ENCODE data around the gene IL13RA1. TPM values are rescaled to one million over a fixed set of nuclear protein-coding genes. Genes with fewer than 3 reads are reported as not detected.

IL13RA1 gene
- total and polyA plus RNA-seq, 10 of the 15 experiments (the other 5 are each of a cell fraction or from before 2014, with no cell fraction given), result 2.3 to 14.2 (median 8.4) TPM

GRCh38 chrX:118823263-118824172 is 96.1 kb downstream of the IL13RA1 start, which contains the start of gene ZCCHC12 (continued):
- TF ChIP-seq SUPT20H (IDR thresholded peaks at IDR 0.05; ENCODE audit: borderline replicate concordance, control insufficient read depth, low read depth, low read length) (no peak), ATF7 (IDR thresholded peaks at IDR 0.05; ENCODE audit: low read depth) (no peak), NR2C2 (IDR thresholded peaks at IDR 0.05; ENCODE audit: borderline replicate concordance, control insufficient read depth, insufficient read length, low read depth) (no peak), PKNOX1 (IDR thresholded peaks at IDR 0.05) (peak; percentile 35; the same call in 1 of the 2 replicates), NFYB (IDR thresholded peaks at IDR 0.05; ENCODE audit: insufficient read depth, low read depth, low read length) (peak; percentile 47; the same call in 1 of the 2 replicates), TARDBP (IDR thresholded peaks at IDR 0.05; ENCODE audit: borderline replicate concordance) (no peak), GATAD2B (conservative IDR thresholded peaks at IDR 0.05; ENCODE audit: low read depth) (no peak), USF2 (IDR thresholded peaks at IDR 0.05; ENCODE audit: borderline replicate concordance, low read depth, low read length) (no peak), REST (IDR thresholded peaks at IDR 0.05; ENCODE audit: low read depth, low read length) (no peak), EGR1 (IDR thresholded peaks at IDR 0.05; ENCODE audit: borderline replicate concordance in 1 of 2, low read depth in 2 of 2, low read length in 2 of 2) (peak in 1 of 2 experiments; percentile 74; a peak in 2 of 3 replicates), EED (IDR thresholded peaks at IDR 0.05; ENCODE audit: low read depth) (no peak), PAX8 (IDR thresholded peaks at IDR 0.05) (no peak), SUZ12 (IDR thresholded peaks at IDR 0.05; ENCODE audit: unreplicated experiment) (peak; percentile 12), CEBPB (IDR thresholded peaks at IDR 0.05; ENCODE audit: borderline replicate concordance in 1 of 2, low read depth in 2 of 2, low read length in 2 of 2) (no peak), SIX5 (IDR thresholded peaks at IDR 0.05; ENCODE audit: low read depth, low read length, severe bottlenecking) (no peak)
